Adrenal gland (tissue), 12 donors: Measurements from ENCODE around the gene TSHZ2. TPM values are rescaled to one million over a fixed set of nuclear protein-coding genes. Genes with fewer than 3 reads are reported as not detected.

ENCODE experiments used
- DNase-seq, 7 donors: peaks; one replicate each; pipeline ENCODE4 v3.0.0-alpha.2; 2019 to 2020
- H3K27ac ChIP-seq, 5 donors: fragments of 200-600 bp; sonication (generic) in 4 of 5; 1 replicate in 3 of 5; 2 replicates in 2 of 5; pipeline versions ENCODE4 v1.5.1 to v1.8.0; 2016 to 2020; ENCODE audit warnings: mild to moderate bottlenecking in 1 of 5
- H3K27me3 ChIP-seq: fragments of 200-600 bp; 2 replicates; pipeline ENCODE4 v1.8.0; 2021
- H3K36me3 ChIP-seq, 2 donors: fragments of 200-600 bp; replicated peaks in 1 of 2; 1 replicate in 1 of 2; 2 replicates in 1 of 2; pipeline versions ENCODE4 v1.5.1 to v1.8.0; 2018 to 2022
- H3K4me1 ChIP-seq, 2 donors: fragments of 200-600 bp; replicated peaks in 1 of 2; 1 replicate in 1 of 2; 2 replicates in 1 of 2; pipeline versions ENCODE4 v1.5.1 to v1.8.0; 2018 to 2021
- H3K4me3 ChIP-seq, 4 donors: fragments of 200-600 bp; sonication (generic) in 3 of 4; one replicate each; pipeline ENCODE4 v1.5.1; 2016 to 2018
- H3K9me3 ChIP-seq, 3 donors: fragments of 200-600 bp; sonication (generic) in 1 of 3; replicated peaks in 1 of 3; 1 replicate in 2 of 3; 2 replicates in 1 of 3; pipeline versions ENCODE4 v1.5.1 to v1.8.0; 2016 to 2021
- POLR2A ChIP-seq, 2 donors: fragments of 450-650 bp; IDR thresholded peaks; one replicate each; pipeline ENCODE4 v1.6.1; 2017; ENCODE audit warnings: antibody characterized with exemption in 2 of 2, mild to moderate bottlenecking in 2 of 2, moderate library complexity in 1 of 2
- WGBS, 4 donors: extraction: QIAGEN DNeasy Blood & Tissue Kit in 2 of 4; methylation state at CpG; one replicate each; pipeline versions ENCODE4 v1.1.5 to v1.1.7; 2013 to 2017; 5-methylcytosine and 5-hydroxymethylcytosine counted together
- intact Hi-C, 2 donors: fragments of 100-400 bp; cut with DNase I; formaldehyde crosslinking; loops; one replicate each; pipeline versions ENCODE4 v1.14.1 to v1.15.0; 2022 to 2023
- polyA plus RNA-seq, 3 donors: library from polyadenylated mRNA; stranded (reverse); fragments of 200-250 nt in 2 of 3; fragments of 350-450 nt in 1 of 3; fragmentation: Illumina TruSeq in 1 of 3; extraction: RNeasy Lipid Tissue Mini Kit (QIAGEN cat#74804) in 1 of 3; gene quantifications; one replicate each; pipeline ENCODE4 v1.2.3, GENCODE V29; 2013 to 2014
- total RNA-seq, 9 donors: library from RNA; depleted of rRNA in 4 of 9; stranded (reverse); fragments of >200 nt in 4 of 9; fragments of 120-200 nt in 1 of 9; fragmentation: NEBNext Ultra II Directional in 1 of 9; extraction: Animal tissue kit (Norgen Biotek cat#: 25700) in 1 of 9; gene quantifications; one replicate each; pipeline versions ENCODE4 v1.1.0 to v1.2.4, GENCODE V29; 2013 to 2023
- TF ChIP-seq, protein P1 (sequence below), 6 experiments: fragments of 450-650 bp in 4 of 6; fragments of 200-600 bp in 2 of 6; sonication (generic) in 1 of 6; IDR thresholded peaks; 1 replicate in 5 of 6; 2 replicates in 1 of 6; pipeline versions ENCODE4 v1.5.1 to v1.8.0; 2016 to 2021; ENCODE audit warnings: antibody characterized with exemption in 6 of 6, mild to moderate bottlenecking in 2 of 6, moderate library complexity in 1 of 6
- donor health status: healthy with polysubstance abuse.
- donor health status: Bipolar disorder and iron deficiency.
- donor health status: DM: yes; HTN: yes; CAD: no.
- donor health status: DM: no; HTN: no; CAD: no.
- donor health status: DM: no; HTN: no; CAD: no.
- donor health status: DM: yes; HTN: yes; CAD: no.

TSHZ2 gene
- total and polyA plus RNA-seq, 12 donors, result 20.5 to 87.1 (median 52.4) TPM

- H3K36me3 ChIP-seq, result no peaks in the 10 kb centered on the region
- no peak for DNase-seq
- H3K4me3 ChIP-seq, result no peak overlapping the region
- intact Hi-C loops, result loop anchor here in 1 of 2 donors (10.0 kb wide), 2 partner anchors 235 to 895 kb away; partner anchors contain the start of gene TSHZ2
- no peak overlapping the region for H3K27ac ChIP-seq
- H3K4me1 ChIP-seq, result peaks cover 8 to 10% of the 10 kb centered on the region in 2 donors
- no peaks in the 10 kb centered on the region for H3K9me3 ChIP-seq
- no peaks in the 10 kb centered on the region for H3K27me3 ChIP-seq
- no peak for TF ChIP-seq POLR2A (IDR thresholded peaks at IDR 0.05)
- TF ChIP-seq, protein P1, sequence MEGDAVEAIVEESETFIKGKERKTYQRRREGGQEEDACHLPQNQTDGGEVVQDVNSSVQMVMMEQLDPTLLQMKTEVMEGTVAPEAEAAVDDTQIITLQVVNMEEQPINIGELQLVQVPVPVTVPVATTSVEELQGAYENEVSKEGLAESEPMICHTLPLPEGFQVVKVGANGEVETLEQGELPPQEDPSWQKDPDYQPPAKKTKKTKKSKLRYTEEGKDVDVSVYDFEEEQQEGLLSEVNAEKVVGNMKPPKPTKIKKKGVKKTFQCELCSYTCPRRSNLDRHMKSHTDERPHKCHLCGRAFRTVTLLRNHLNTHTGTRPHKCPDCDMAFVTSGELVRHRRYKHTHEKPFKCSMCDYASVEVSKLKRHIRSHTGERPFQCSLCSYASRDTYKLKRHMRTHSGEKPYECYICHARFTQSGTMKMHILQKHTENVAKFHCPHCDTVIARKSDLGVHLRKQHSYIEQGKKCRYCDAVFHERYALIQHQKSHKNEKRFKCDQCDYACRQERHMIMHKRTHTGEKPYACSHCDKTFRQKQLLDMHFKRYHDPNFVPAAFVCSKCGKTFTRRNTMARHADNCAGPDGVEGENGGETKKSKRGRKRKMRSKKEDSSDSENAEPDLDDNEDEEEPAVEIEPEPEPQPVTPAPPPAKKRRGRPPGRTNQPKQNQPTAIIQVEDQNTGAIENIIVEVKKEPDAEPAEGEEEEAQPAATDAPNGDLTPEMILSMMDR (IDR thresholded peaks at IDR 0.05), result no peak
- WGBS, 4 donors, result 85 to 95% (median 90%) methylated on average over 12 to 13 of the region's 13 CpGs
Measured at GRCh38 chr20:53210041-53210440, 237.9 kb downstream of the TSHZ2 start.

DNA sequence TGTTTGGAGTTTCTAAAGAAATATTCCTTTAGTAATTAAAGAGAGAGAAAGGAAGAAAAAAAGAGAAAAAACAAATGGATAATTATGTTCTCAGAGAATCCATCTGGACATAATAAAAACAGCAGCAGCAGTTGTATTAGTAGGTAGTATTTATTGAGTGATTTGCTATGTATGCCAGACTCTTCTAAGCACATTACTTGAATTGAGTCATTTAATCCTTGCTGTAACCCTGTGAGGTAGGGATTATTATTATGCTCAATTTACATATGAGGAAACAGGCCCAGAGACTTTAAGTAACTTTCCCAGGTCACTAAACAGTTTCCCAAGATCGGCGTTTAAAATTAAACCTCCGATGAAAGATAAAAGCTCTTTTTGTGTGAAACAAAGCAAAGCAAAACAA lies 238.8 kb downstream of the TSHZ2 start:
- TF ChIP-seq, protein P1 (IDR thresholded peaks at IDR 0.05), result no peak
- TF ChIP-seq POLR2A (IDR thresholded peaks at IDR 0.05), result no peak
- H3K9me3 ChIP-seq, result no peaks in the 10 kb centered on the region
- no peak for DNase-seq
- H3K27ac ChIP-seq, result no peak overlapping the region
- no peak overlapping the region for H3K4me3 ChIP-seq
- H3K27me3 ChIP-seq, result no peaks in the 10 kb centered on the region
- 86 to 97% (median 91%) methylated on average over 3 of the region's 3 CpGs for WGBS, 4 donors
- peaks cover 8 to 9% of the 10 kb centered on the region in 2 donors for H3K4me1 ChIP-seq
- no peaks in the 10 kb centered on the region for H3K36me3 ChIP-seq
- intact Hi-C loops, result loop anchor here in 1 of 2 donors (10.0 kb wide), 2 partner anchors 236 to 896 kb away; partner anchors contain the start of gene TSHZ2

DNA sequence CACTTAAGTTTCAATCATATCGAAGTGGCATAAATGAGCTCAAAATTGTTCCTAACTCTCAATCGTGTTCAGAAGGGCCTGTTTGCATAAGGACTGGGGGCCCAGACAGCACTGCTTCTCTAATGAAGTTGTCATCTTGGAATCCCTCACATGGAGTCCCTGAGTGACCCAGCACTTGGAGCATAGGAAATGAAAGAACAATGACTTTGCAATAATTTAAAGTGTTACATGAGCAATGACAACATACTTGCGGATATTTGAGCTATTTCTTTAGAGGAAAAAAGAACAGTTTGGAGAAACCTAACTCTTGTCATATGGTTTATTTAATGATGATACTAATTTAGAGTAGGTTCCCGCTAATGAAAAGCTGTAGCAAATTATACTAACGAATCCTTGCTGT lies 239.9 kb downstream of the TSHZ2 start:
- no peak for DNase-seq
- Histone ChIP-seq H3K27ac (no peak overlapping the region), H3K4me1 (peaks cover 0 to 10% of the 10 kb centered on the region in 2 donors), H3K4me3 (no peak overlapping the region), H3K36me3 (no peaks in the 10 kb centered on the region), H3K9me3 (no peaks in the 10 kb centered on the region), H3K27me3 (no peaks in the 10 kb centered on the region)
- 89 to 93% (median 89%) methylated on average over 5 of the region's 5 CpGs for WGBS, 4 donors
- intact Hi-C loops, result loop anchor here in 1 of 2 donors (10.0 kb wide), 2 partner anchors 237 to 897 kb away; partner anchors contain the start of gene TSHZ2
- TF ChIP-seq, protein P1 (IDR thresholded peaks at IDR 0.05), result no peak
- no peak for TF ChIP-seq POLR2A (IDR thresholded peaks at IDR 0.05)

DNA sequence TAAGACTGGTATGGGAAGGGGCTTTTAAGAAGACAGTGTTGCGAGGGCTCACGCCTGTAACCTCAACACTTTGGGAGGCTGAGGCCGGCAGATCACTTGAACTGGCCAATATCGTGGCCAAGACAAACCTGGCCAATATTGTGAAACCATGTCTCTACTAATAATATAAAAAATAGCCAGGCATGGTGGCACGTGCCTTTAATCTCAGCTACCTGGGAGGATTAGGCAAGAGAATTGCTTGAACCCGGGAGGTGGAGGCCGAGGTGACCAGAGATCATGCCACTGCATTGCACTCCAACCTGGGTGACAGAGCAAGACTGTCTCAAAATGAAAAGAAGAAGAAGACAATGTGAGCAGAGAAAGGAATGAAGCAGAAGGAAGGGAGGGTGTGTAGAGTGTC lies 242.2 kb downstream of the TSHZ2 start:
- TF ChIP-seq, protein P1 (IDR thresholded peaks at IDR 0.05), result no peak
- TF ChIP-seq POLR2A (IDR thresholded peaks at IDR 0.05), result no peak
- Histone ChIP-seq H3K27ac (no peak overlapping the region), H3K27me3 (no peaks in the 10 kb centered on the region), H3K36me3 (no peaks in the 10 kb centered on the region), H3K9me3 (no peaks in the 10 kb centered on the region), H3K4me1 (peaks cover 0 to 10% of the 10 kb centered on the region in 2 donors), H3K4me3 (no peak overlapping the region)
- no peak for DNase-seq
- intact Hi-C loops, result loop anchor here in 1 of 2 donors (10.0 kb wide), 2 partner anchors 240 to 900 kb away; partner anchors contain the start of gene TSHZ2
- 90 to 97% (median 95%) methylated on average over 7 of the region's 7 CpGs for WGBS, 4 donors
